ENCODE data around the gene SGMS2.

DNA sequence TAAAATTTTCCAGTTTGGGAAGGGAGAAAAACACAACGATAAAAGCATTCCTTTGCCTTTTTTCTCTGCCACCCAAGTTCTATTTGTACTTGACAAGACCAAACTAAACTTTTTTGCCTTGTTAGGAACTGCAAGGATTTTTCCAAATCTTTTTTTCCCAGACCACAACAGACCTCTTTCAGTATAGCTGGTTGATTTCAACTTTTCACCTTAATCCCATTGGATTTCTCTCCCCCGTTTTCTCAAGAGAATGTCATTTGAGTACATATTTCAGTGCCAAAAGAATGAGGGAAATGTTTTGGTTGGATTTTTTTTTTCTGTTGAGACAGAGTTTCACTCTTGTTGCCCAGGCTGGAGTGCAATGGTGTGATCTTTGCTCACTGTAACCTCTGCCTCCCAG lies 18.5 kb upstream of the SGMS2 start:
- no peak for TF ChIP-seq POLR2AphosphoS5 (IDR thresholded peaks at IDR 0.05; ENCODE audit: low read depth, low read length)
- TF ChIP-seq POLR2A (IDR thresholded peaks at IDR 0.05; ENCODE audit: low read depth, low read length): no peak
- TF ChIP-seq TAF1 (IDR thresholded peaks at IDR 0.05; ENCODE audit: low read depth, low read length): no peak
- TF ChIP-seq PAX5 (IDR thresholded peaks at IDR 0.05; ENCODE audit: insufficient read depth, low read length, severe bottlenecking): no peak
- TF ChIP-seq POU2F2 (IDR thresholded peaks at IDR 0.05; ENCODE audit: low read depth, low read length): no peak
